Natural killer cell (primary cell): ENCODE data around the gene UBE4B. TPM values are rescaled to one million over a fixed set of nuclear protein-coding genes. Genes with fewer than 3 reads are reported as not detected.

Experiments used
- ATAC-seq, 3 donors: fragments of 150-1000 bp in 2 of 3; fragments of 200-7000 bp in 1 of 3; cut with Tn5 transposase; 1 replicate in 1 of 3; 2 replicates in 2 of 3; pipeline ENCODE4 v1.10.0; 2021; ENCODE audit warnings: mild to moderate bottlenecking in 2 of 3, moderate library complexity in 2 of 3
- DNase-seq, 2 donors: peaks; one replicate each; pipeline versions ENCODE4 v3.0.0 to v3.0.0-alpha.2; 2013 to 2021; ENCODE audit warnings: mixed read lengths in 1 of 2
- H3K27ac ChIP-seq: one replicate; pipeline ENCODE4 v1.5.1; 2013; ENCODE audit warnings: mild to moderate bottlenecking, low read length
- H3K27me3 ChIP-seq: one replicate; pipeline ENCODE4 v1.6.1; 2013; ENCODE audit warnings: low read length; ENCODE audit not compliant: control insufficient read depth, insufficient read depth
- H3K36me3 ChIP-seq: one replicate; pipeline ENCODE4 v1.6.1; 2013; ENCODE audit warnings: low read length; ENCODE audit not compliant: control insufficient read depth, insufficient read depth
- H3K4me1 ChIP-seq: one replicate; pipeline ENCODE4 v1.6.1; 2013; ENCODE audit warnings: low read length; ENCODE audit not compliant: control insufficient read depth, insufficient read depth
- H3K4me3 ChIP-seq: one replicate; pipeline ENCODE4 v1.5.1; 2013; ENCODE audit warnings: low read length
- H3K9me3 ChIP-seq: one replicate; pipeline ENCODE4 v1.6.1; 2013; ENCODE audit warnings: low read length; ENCODE audit not compliant: control insufficient read depth, insufficient read depth
- H3K27ac Mint-ChIP-seq, 2 donors: one replicate each; pipeline ENCODE4 v1.8.0; 2022; ENCODE audit warnings: mild to moderate bottlenecking in 2 of 2, mixed read lengths in 2 of 2, moderate library complexity in 1 of 2
- H3K27me3 Mint-ChIP-seq, 2 donors: one replicate each; pipeline ENCODE4 v1.8.0; 2022; ENCODE audit warnings: low read depth in 2 of 2, mixed read lengths in 2 of 2
- H3K36me3 Mint-ChIP-seq: one replicate; pipeline ENCODE4 v1.8.0; 2022; ENCODE audit warnings: mixed read lengths
- H3K4me1 Mint-ChIP-seq, 2 donors: one replicate each; pipeline ENCODE4 v1.8.0; 2022; ENCODE audit warnings: mixed read lengths in 2 of 2
- H3K4me3 Mint-ChIP-seq: one replicate; pipeline ENCODE4 v1.8.0; 2022; ENCODE audit warnings: mild to moderate bottlenecking, moderate library complexity, mixed read lengths
- H3K9me3 Mint-ChIP-seq, 2 donors: one replicate each; pipeline ENCODE4 v1.8.0; 2022; ENCODE audit warnings: mixed read lengths in 2 of 2
- CTCF ChIP-seq: fragments of 200-600 bp; IDR thresholded peaks from one replicate; pipeline ENCODE4 v1.8.0; 2022; ENCODE audit warnings: antibody characterized with exemption
- WGBS: methylation state at CpG from one replicate; pipeline ENCODE4 v1.1.7; 2013; ENCODE audit warnings: missing lambda C conversion rate; ENCODE audit not compliant: insufficient coverage; 5-methylcytosine and 5-hydroxymethylcytosine counted together
- intact Hi-C: fragments of 100-400 bp; cut with micrococcal nuclease; formaldehyde crosslinking; loops from one replicate; pipeline ENCODE4 v1.14.2; 2022
- total RNA-seq, 4 donors: library from RNA; stranded (reverse); fragments of 120-200 nt in 1 of 4; gene quantifications; one replicate each; pipeline versions ENCODE4 v1.2.3 to v1.2.4, GENCODE V29; 2013 to 2022

The UBE4B gene
- total RNA-seq, 3 donors from 2014 or later (not counting 1 experiment from before 2014, with no cell fraction given), result 37.0 to 48.0 (median 41.4) TPM

- no peaks in the 10 kb centered on the region for H3K36me3 ChIP-seq
- no peaks in the 10 kb centered on the region for H3K27me3 ChIP-seq
- DNase-seq, result no peak
- 92% methylated on average over 5 of the region's 5 CpGs for WGBS
- Mint-ChIP-seq H3K4me3 (no peak overlapping the region), H3K4me1 (no peaks in the 10 kb centered on the region), H3K9me3 (no peaks in the 10 kb centered on the region), H3K27ac (no peak overlapping the region), H3K27me3 (peaks cover 0 to 7% of the 10 kb centered on the region in 2 donors), H3K36me3 (no peaks in the 10 kb centered on the region)
- H3K4me1 ChIP-seq, result no peaks in the 10 kb centered on the region
- H3K27ac ChIP-seq, result no peak overlapping the region
- no peaks in the 10 kb centered on the region for H3K9me3 ChIP-seq
- no peak overlapping the region for H3K4me3 ChIP-seq
- intact Hi-C loops, result loop anchor here (2.0 kb wide), 1 partner anchor 17 kb away; no protein-coding TSS in a partner anchor
- no peak for ATAC-seq
- no peak for TF ChIP-seq CTCF
Measured at GRCh38 chr1:10192263-10192662, 159.5 kb downstream of the UBE4B start.

GRCh38 chr1:10193288-10193687 is 160.5 kb downstream of the UBE4B start:
- Mint-ChIP-seq H3K4me1 (no peaks in the 10 kb centered on the region), H3K36me3 (no peaks in the 10 kb centered on the region), H3K27ac (no peak overlapping the region), H3K9me3 (no peaks in the 10 kb centered on the region), H3K27me3 (peaks cover 0 to 8% of the 10 kb centered on the region in 2 donors), H3K4me3 (no peak overlapping the region)
- WGBS, result 81% methylated on average over 5 of the region's 6 CpGs
- Histone ChIP-seq H3K9me3 (no peaks in the 10 kb centered on the region), H3K27me3 (no peaks in the 10 kb centered on the region), H3K36me3 (no peaks in the 10 kb centered on the region), H3K27ac (no peak overlapping the region), H3K4me3 (no peak overlapping the region), H3K4me1 (no peaks in the 10 kb centered on the region)
- TF ChIP-seq CTCF, result no peak
- DNase-seq (no peak), ATAC-seq (no peak)
- intact Hi-C loops, result loop anchor here (2.0 kb wide), 1 partner anchor 16 kb away; no protein-coding TSS in a partner anchor

- H3K27ac ChIP-seq, result no peak overlapping the region
- no peaks in the 10 kb centered on the region for H3K9me3 Mint-ChIP-seq
- H3K27me3 Mint-ChIP-seq, result peaks cover 0 to 9% of the 10 kb centered on the region in 2 donors
- no peaks in the 10 kb centered on the region for H3K36me3 Mint-ChIP-seq
- no peak for ATAC-seq
- H3K4me3 ChIP-seq, result no peak overlapping the region
- intact Hi-C loops, result no loop called here
- no peaks in the 10 kb centered on the region for H3K36me3 ChIP-seq
- no peaks in the 10 kb centered on the region for H3K4me1 ChIP-seq
- DNase-seq, result no peak
- 95% methylated on average over 6 of the region's 6 CpGs for WGBS
- no peak overlapping the region for H3K4me3 Mint-ChIP-seq
- H3K27ac Mint-ChIP-seq, result no peak overlapping the region
- H3K4me1 Mint-ChIP-seq, result no peaks in the 10 kb centered on the region
- H3K9me3 ChIP-seq, result no peaks in the 10 kb centered on the region
- TF ChIP-seq CTCF, result no peak
- no peaks in the 10 kb centered on the region for H3K27me3 ChIP-seq
Measured at GRCh38 chr1:10195570-10195969, 162.8 kb downstream of the UBE4B start.

GRCh38 chr1:10196976-10197375 is 164.2 kb downstream of the UBE4B start:
- H3K4me3 Mint-ChIP-seq, result no peak overlapping the region
- ATAC-seq (no peak), DNase-seq (no peak)
- no peaks in the 10 kb centered on the region for H3K4me1 Mint-ChIP-seq
- H3K36me3 Mint-ChIP-seq, result no peaks in the 10 kb centered on the region
- peaks cover 0 to 9% of the 10 kb centered on the region in 2 donors for H3K27me3 Mint-ChIP-seq
- WGBS, result 100% methylated on average over 1 of the region's 3 CpGs
- H3K27ac ChIP-seq, result no peak overlapping the region
- H3K4me3 ChIP-seq, result no peak overlapping the region
- no peaks in the 10 kb centered on the region for H3K27me3 ChIP-seq
- H3K36me3 ChIP-seq, result no peaks in the 10 kb centered on the region
- H3K27ac Mint-ChIP-seq, result no peak overlapping the region
- no peaks in the 10 kb centered on the region for H3K9me3 Mint-ChIP-seq
- intact Hi-C loops, result no loop called here
- no peak for TF ChIP-seq CTCF
- H3K4me1 ChIP-seq, result no peaks in the 10 kb centered on the region
- no peaks in the 10 kb centered on the region for H3K9me3 ChIP-seq
